GM13976 (cell line): ENCODE measurements around the gene TSN.

Source experiments
- DNase-seq: peaks from one replicate; pipeline ENCODE4 v3.0.0; 2012; ENCODE audit warnings: low spot score
- CTCF ChIP-seq: IDR thresholded peaks from 2 replicates; pipeline ENCODE4 v1.5.1; 2012; ENCODE audit warnings: borderline replicate concordance, mild to moderate bottlenecking; ENCODE audit not compliant: insufficient read depth; ENCODE audit errors: extremely low read depth, missing control alignments, control extremely low read depth
- in situ Hi-C: fragments of 300-500 bp; cut with MboI; formaldehyde crosslinking; loops from one replicate; pipeline ENCODE4 v1.12.0; 2022; ENCODE audit warnings: low sequenced_read_pairs, mixed read lengths, inconsistent platforms; ENCODE audit not compliant: unreplicated experiment

TSN gene

GRCh38 chr2:121768143-121768755 is 12.8 kb downstream of the TSN start:
- in situ Hi-C loops: no loop called here

GRCh38 chr2:121771976-121772742 is 16.7 kb downstream of the TSN start:
- TF ChIP-seq CTCF: no peak
- in situ Hi-C loops: no loop called here
- no peak for DNase-seq

More at GRCh38 chr2:121768143-121768755, 12.8 kb downstream of the TSN start:
- no peak for TF ChIP-seq CTCF
- DNase-seq: no peak

- TF ChIP-seq CTCF: no peak
- no peak for DNase-seq
- in situ Hi-C loops: no loop called here
These were observed 18.8 kb downstream of the TSN start for GRCh38 chr2:121774235-121774634.

- no peak for TF ChIP-seq CTCF
- in situ Hi-C loops: no loop called here
- no peak for DNase-seq
These were observed 20.9 kb downstream of the TSN start for GRCh38 chr2:121776361-121776760.

GRCh38 chr2:121776885-121777698 is 21.6 kb downstream of the TSN start:
- in situ Hi-C loops: no loop called here
- no peak for TF ChIP-seq CTCF
- DNase-seq: no peak

- in situ Hi-C loops: no loop called here
- TF ChIP-seq CTCF: no peak
- DNase-seq: no peak
These were observed 22.2 kb downstream of the TSN start for GRCh38 chr2:121777699-121778058.
